ENCODE measurements around the gene SNRPN. TPM values are rescaled to one million over a fixed set of nuclear protein-coding genes. Genes with fewer than 3 reads are reported as not detected.

The SNRPN gene
- total RNA-seq (ENCODE audit: low replicate concordance), result 442 and 448 TPM in 2 replicates

GRCh38 chr15:24954783-24955530 lies at the start of gene SNRPN, which contains the start of gene SNURF:
Gene SNRPN, plus strand, starts transcription at chr15:24954987. Its CDS starts 19,467 bp downstream, at chr15:24974454.
Gene SNURF, plus strand, starts transcription at chr15:24954987. Its CDS starts 62 bp downstream, at chr15:24955049.
- peak within 1 kb of the TSS; percentile 82 for H3K4me2 ChIP-seq
- peak within 1 kb of the TSS; percentile 91 for H3K4me3 Mint-ChIP-seq
- DNase-seq (ENCODE audit: low spot score), result peak; percentile 91

GRCh38 chr15:24916305-24917009 lies 38.3 kb upstream of the SNRPN start:
- H3K36me3 ChIP-seq, result no peaks in the 10 kb centered on the region
- no peaks in the 10 kb centered on the region for H3K27me3 Mint-ChIP-seq (ENCODE audit: insufficient read depth, low read depth)
- no peak overlapping the region for H3K4me3 ChIP-seq
- no peaks in the 10 kb centered on the region for H3K27me3 ChIP-seq
- H2AFZ ChIP-seq (replicated peaks), result no peak overlapping the region
- H3K79me2 ChIP-seq (ENCODE audit: low read depth), result no peaks in the 10 kb centered on the region
- no peaks in the 10 kb centered on the region for H3K9me3 ChIP-seq (ENCODE audit: low read depth)
- TF ChIP-seq EZH2phosphoT487 (IDR thresholded peaks at IDR 0.05), result no peak
- TF ChIP-seq EZH2 (IDR thresholded peaks at IDR 0.05), result no peak
- TF ChIP-seq, protein P1, sequence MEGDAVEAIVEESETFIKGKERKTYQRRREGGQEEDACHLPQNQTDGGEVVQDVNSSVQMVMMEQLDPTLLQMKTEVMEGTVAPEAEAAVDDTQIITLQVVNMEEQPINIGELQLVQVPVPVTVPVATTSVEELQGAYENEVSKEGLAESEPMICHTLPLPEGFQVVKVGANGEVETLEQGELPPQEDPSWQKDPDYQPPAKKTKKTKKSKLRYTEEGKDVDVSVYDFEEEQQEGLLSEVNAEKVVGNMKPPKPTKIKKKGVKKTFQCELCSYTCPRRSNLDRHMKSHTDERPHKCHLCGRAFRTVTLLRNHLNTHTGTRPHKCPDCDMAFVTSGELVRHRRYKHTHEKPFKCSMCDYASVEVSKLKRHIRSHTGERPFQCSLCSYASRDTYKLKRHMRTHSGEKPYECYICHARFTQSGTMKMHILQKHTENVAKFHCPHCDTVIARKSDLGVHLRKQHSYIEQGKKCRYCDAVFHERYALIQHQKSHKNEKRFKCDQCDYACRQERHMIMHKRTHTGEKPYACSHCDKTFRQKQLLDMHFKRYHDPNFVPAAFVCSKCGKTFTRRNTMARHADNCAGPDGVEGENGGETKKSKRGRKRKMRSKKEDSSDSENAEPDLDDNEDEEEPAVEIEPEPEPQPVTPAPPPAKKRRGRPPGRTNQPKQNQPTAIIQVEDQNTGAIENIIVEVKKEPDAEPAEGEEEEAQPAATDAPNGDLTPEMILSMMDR (IDR thresholded peaks at IDR 0.05), result no peak
- H3K36me3 Mint-ChIP-seq, result peaks cover 6% of the 10 kb centered on the region
- no peaks in the 10 kb centered on the region for H3K4me1 Mint-ChIP-seq
- H3K4me2 ChIP-seq, result no peak overlapping the region
- H3K4me3 Mint-ChIP-seq, result no peak overlapping the region
- no peak for DNase-seq (ENCODE audit: low spot score)
- no peak overlapping the region for H3K9ac ChIP-seq
- no peak overlapping the region for H3K27ac Mint-ChIP-seq
- peaks cover 8% of the 10 kb centered on the region for H3K4me1 ChIP-seq
- peaks cover 25% of the 10 kb centered on the region for H3K9me3 Mint-ChIP-seq
- peaks cover 7% of the 10 kb centered on the region for H3F3A ChIP-seq (ENCODE audit: low read depth)
- no peaks in the 10 kb centered on the region for H4K20me1 ChIP-seq (ENCODE audit: low read depth)
- H3K27ac ChIP-seq, result no peak overlapping the region

More at GRCh38 chr15:24954783-24955530, at the start of gene SNRPN, which contains the start of gene SNURF:
- H3K4me3 ChIP-seq, result peak within 1 kb of the TSS; percentile 77
- H3K27ac ChIP-seq, result peak within 1 kb of the TSS; percentile 91
- H3K9ac ChIP-seq, result peak within 1 kb of the TSS; percentile 80
- peak within 1 kb of the TSS; percentile 94 for H3K27ac Mint-ChIP-seq
- H3K9me3 Mint-ChIP-seq, result peaks cover 29% of the 10 kb centered on the region
- no peaks in the 10 kb centered on the region for H3K36me3 ChIP-seq
- H3K36me3 Mint-ChIP-seq, result peaks cover 12% of the 10 kb centered on the region
- H3K79me2 ChIP-seq (ENCODE audit: low read depth), result peaks cover 82% of the 10 kb centered on the region
- no peaks in the 10 kb centered on the region for H3K9me3 ChIP-seq (ENCODE audit: low read depth)
- H2AFZ ChIP-seq (replicated peaks), result no peak within 1 kb of the TSS
- no peaks in the 10 kb centered on the region for H3K27me3 ChIP-seq
- H4K20me1 ChIP-seq (ENCODE audit: low read depth), result peaks cover 13% of the 10 kb centered on the region
- H3K4me1 Mint-ChIP-seq, result peaks cover 3% of the 10 kb centered on the region
- peaks cover 31% of the 10 kb centered on the region for H3K4me1 ChIP-seq
- TF ChIP-seq EZH2 (IDR thresholded peaks at IDR 0.05), result no peak
- TF ChIP-seq, protein P1 (IDR thresholded peaks at IDR 0.05), result no peak
- peaks cover 48% of the 10 kb centered on the region for H3F3A ChIP-seq (ENCODE audit: low read depth)
- H3K27me3 Mint-ChIP-seq (ENCODE audit: insufficient read depth, low read depth), result peaks cover 6% of the 10 kb centered on the region

GRCh38 chr15:24917431-24917830 lies 37.4 kb upstream of the SNRPN start:
- Histone ChIP-seq H3K27ac (no peak overlapping the region), H3K4me1 (peaks cover 8% of the 10 kb centered on the region), H3K9ac (no peak overlapping the region), H3K79me2 (ENCODE audit: low read depth) (no peaks in the 10 kb centered on the region), H3F3A (ENCODE audit: low read depth) (peaks cover 7% of the 10 kb centered on the region), H3K27me3 (no peaks in the 10 kb centered on the region), H3K36me3 (no peaks in the 10 kb centered on the region), H3K4me2 (no peak overlapping the region), H3K9me3 (ENCODE audit: low read depth) (no peaks in the 10 kb centered on the region), H2AFZ (replicated peaks) (no peak overlapping the region), H4K20me1 (ENCODE audit: low read depth) (no peaks in the 10 kb centered on the region), H3K4me3 (no peak overlapping the region)
- Mint-ChIP-seq H3K27me3 (ENCODE audit: insufficient read depth, low read depth) (no peaks in the 10 kb centered on the region), H3K9me3 (peaks cover 25% of the 10 kb centered on the region), H3K27ac (no peak overlapping the region), H3K36me3 (peaks cover 6% of the 10 kb centered on the region), H3K4me1 (no peaks in the 10 kb centered on the region), H3K4me3 (no peak overlapping the region)
- no peak for DNase-seq (ENCODE audit: low spot score)
- TF ChIP-seq EZH2 (IDR thresholded peaks at IDR 0.05), result no peak

All from neural progenitor cell (in vitro differentiated cells).